K562 (cell line): ENCODE results near the gene CD300E. TPM values are rescaled to one million over a fixed set of nuclear protein-coding genes. Genes with fewer than 3 reads are reported as not detected.

Source experiments
- polyA plus RNA-seq, 8 experiments: library from polyadenylated mRNA; depleted of rRNA in 4 of 8; stranded (reverse) in 5 of 8; unstranded in 3 of 8; fragments of >200 nt; fragmentation: Nextera tagmentation in 2 of 8; fragmentation: Illumina TruSeq in 1 of 8; extraction: Ambion mirVana in 2 of 8; extraction: Trizol in 1 of 8; gene quantifications; 2 replicates each; pipeline versions ENCODE4 v1.2.1 to v1.2.3, GENCODE V29; 2011 to 2014; ENCODE audit warnings: inconsistent platforms in 1 of 8, missing spikeins in 1 of 8
- total RNA-seq, 7 experiments: library from RNA; depleted of rRNA in 6 of 7; stranded (reverse); fragments of >200 nt in 6 of 7; fragmentation: Illumina TruSeq in 2 of 7; extraction: Trizol in 2 of 7; gene quantifications; 2 replicates each; pipeline versions ENCODE4 v1.2.1 to v1.2.3, GENCODE V29; 2011 to 2021; ENCODE audit warnings: low replicate concordance in 1 of 7

Gene CD300E
- total and polyA plus RNA-seq, 9 of the 15 experiments (the other 6 are each of a cell fraction or from before 2014, with no cell fraction given) = not detected

Other genes starting within 250 kb of the CD300E start
Only the 7 nearest of the 12 such genes appear.
- gene CD300LB, start 92.3 kb downstream of the CD300E start, total RNA-seq (2014; rRNA removed) = not detected in 2 replicates
- gene CD300LB, start 92.3 kb downstream of the CD300E start, total RNA-seq (2014; rRNA removed; fragmentation: Illumina TruSeq; extraction: Trizol) = not detected in 2 replicates
- not detected in 2 replicates for gene CD300LB, start 92.3 kb downstream of the CD300E start, total RNA-seq (2015; rRNA removed; fragmentation: Illumina TruSeq; extraction: Trizol)
- not detected in 2 replicates for gene CD300LB, start 92.3 kb downstream of the CD300E start, total RNA-seq (2021)
- gene CD300LB, start 92.3 kb downstream of the CD300E start, polyA plus RNA-seq (2011; rRNA removed) = not detected in 2 replicates
- not detected in 2 replicates for gene CD300LB, start 92.3 kb downstream of the CD300E start, polyA plus RNA-seq (2014; fragmentation: Illumina TruSeq; extraction: Trizol)
- gene CD300LB, start 92.3 kb downstream of the CD300E start, polyA plus RNA-seq (2014; fragmentation: Nextera tagmentation; extraction: Ambion mirVana) = not detected
- not detected in 2 replicates for gene CD300LB, start 92.3 kb downstream of the CD300E start, polyA plus RNA-seq (2014; rRNA removed)
- not detected in 2 replicates for gene CD300C, start 77.6 kb downstream of the CD300E start, total RNA-seq (2014; rRNA removed)
- not detected in 2 replicates for gene CD300C, start 77.6 kb downstream of the CD300E start, total RNA-seq (2014; rRNA removed; fragmentation: Illumina TruSeq; extraction: Trizol)
- 0.23 TPM in 1 of 2 replicates, not detected in the other for gene CD300C, start 77.6 kb downstream of the CD300E start, total RNA-seq (2015; rRNA removed; fragmentation: Illumina TruSeq; extraction: Trizol)
- gene CD300C, start 77.6 kb downstream of the CD300E start, total RNA-seq (2021) = not detected in 2 replicates
- 0.04 TPM in 1 of 2 replicates, not detected in the other for gene CD300C, start 77.6 kb downstream of the CD300E start, polyA plus RNA-seq (2011; rRNA removed)
- 0.07 TPM in 1 of 2 replicates, not detected in the other for gene CD300C, start 77.6 kb downstream of the CD300E start, polyA plus RNA-seq (2014; fragmentation: Illumina TruSeq; extraction: Trizol)
- not detected for gene CD300C, start 77.6 kb downstream of the CD300E start, polyA plus RNA-seq (2014; fragmentation: Nextera tagmentation; extraction: Ambion mirVana)
- 0.16 TPM in 1 of 2 replicates, not detected in the other for gene CD300C, start 77.6 kb downstream of the CD300E start, polyA plus RNA-seq (2014; rRNA removed)
- not detected in 2 replicates for gene CD300H, start 56.2 kb downstream of the CD300E start, total RNA-seq (2014; rRNA removed)
- not detected in 2 replicates for gene CD300H, start 56.2 kb downstream of the CD300E start, total RNA-seq (2014; rRNA removed; fragmentation: Illumina TruSeq; extraction: Trizol)
- gene CD300H, start 56.2 kb downstream of the CD300E start, total RNA-seq (2015; rRNA removed; fragmentation: Illumina TruSeq; extraction: Trizol) = not detected in 2 replicates
- not detected in 2 replicates for gene CD300H, start 56.2 kb downstream of the CD300E start, total RNA-seq (2021)
- gene CD300H, start 56.2 kb downstream of the CD300E start, polyA plus RNA-seq (2011; rRNA removed) = not detected in 2 replicates
- not detected in 2 replicates for gene CD300H, start 56.2 kb downstream of the CD300E start, polyA plus RNA-seq (2014; fragmentation: Illumina TruSeq; extraction: Trizol)
- gene CD300H, start 56.2 kb downstream of the CD300E start, polyA plus RNA-seq (2014; fragmentation: Nextera tagmentation; extraction: Ambion mirVana) = not detected
- gene CD300H, start 56.2 kb downstream of the CD300E start, polyA plus RNA-seq (2014; rRNA removed) = not detected in 2 replicates
- gene CD300LD, start 31.5 kb downstream of the CD300E start, total RNA-seq (2014; rRNA removed) = not detected in 2 replicates
- not detected in 2 replicates for gene CD300LD, start 31.5 kb downstream of the CD300E start, total RNA-seq (2014; rRNA removed; fragmentation: Illumina TruSeq; extraction: Trizol)
- not detected in 2 replicates for gene CD300LD, start 31.5 kb downstream of the CD300E start, total RNA-seq (2015; rRNA removed; fragmentation: Illumina TruSeq; extraction: Trizol)
- gene CD300LD, start 31.5 kb downstream of the CD300E start, total RNA-seq (2021) = not detected in 2 replicates
- gene CD300LD, start 31.5 kb downstream of the CD300E start, polyA plus RNA-seq (2011; rRNA removed) = not detected in 2 replicates
- not detected in 2 replicates for gene CD300LD, start 31.5 kb downstream of the CD300E start, polyA plus RNA-seq (2014; fragmentation: Illumina TruSeq; extraction: Trizol)
- not detected for gene CD300LD, start 31.5 kb downstream of the CD300E start, polyA plus RNA-seq (2014; fragmentation: Nextera tagmentation; extraction: Ambion mirVana)
- gene CD300LD, start 31.5 kb downstream of the CD300E start, polyA plus RNA-seq (2014; rRNA removed) = not detected in 2 replicates
- gene CD300LF, start 89.2 kb upstream of the CD300E start, total RNA-seq (2014; rRNA removed) = not detected in 2 replicates
- gene CD300LF, start 89.2 kb upstream of the CD300E start, total RNA-seq (2014; rRNA removed; fragmentation: Illumina TruSeq; extraction: Trizol) = not detected in 2 replicates
- gene CD300LF, start 89.2 kb upstream of the CD300E start, total RNA-seq (2015; rRNA removed; fragmentation: Illumina TruSeq; extraction: Trizol) = not detected in 2 replicates
- gene CD300LF, start 89.2 kb upstream of the CD300E start, total RNA-seq (2021) = not detected in 2 replicates
- gene CD300LF, start 89.2 kb upstream of the CD300E start, polyA plus RNA-seq (2011; rRNA removed) = not detected in 2 replicates
- not detected in 2 replicates for gene CD300LF, start 89.2 kb upstream of the CD300E start, polyA plus RNA-seq (2014; fragmentation: Illumina TruSeq; extraction: Trizol)
- gene CD300LF, start 89.2 kb upstream of the CD300E start, polyA plus RNA-seq (2014; fragmentation: Nextera tagmentation; extraction: Ambion mirVana) = not detected
- not detected in 2 replicates for gene CD300LF, start 89.2 kb upstream of the CD300E start, polyA plus RNA-seq (2014; rRNA removed)
- gene RAB37, start 113.5 kb upstream of the CD300E start, total RNA-seq (2014; rRNA removed) = not detected in 2 replicates
- not detected in 2 replicates for gene RAB37, start 113.5 kb upstream of the CD300E start, total RNA-seq (2014; rRNA removed; fragmentation: Illumina TruSeq; extraction: Trizol)
- gene RAB37, start 113.5 kb upstream of the CD300E start, total RNA-seq (2015; rRNA removed; fragmentation: Illumina TruSeq; extraction: Trizol) = 0.11 and 0.23 TPM in 2 replicates
- 0.27 TPM in 1 of 2 replicates, not detected in the other for gene RAB37, start 113.5 kb upstream of the CD300E start, total RNA-seq (2021)
- 0.03 and 0.21 TPM in 2 replicates for gene RAB37, start 113.5 kb upstream of the CD300E start, polyA plus RNA-seq (2011; rRNA removed)
- gene RAB37, start 113.5 kb upstream of the CD300E start, polyA plus RNA-seq (2014; fragmentation: Illumina TruSeq; extraction: Trizol) = 0.04 and 0.12 TPM in 2 replicates
- under 1 TPM in 1 of 2 experiments, not detected in 1; 0.03 TPM for gene RAB37, start 113.5 kb upstream of the CD300E start, polyA plus RNA-seq (2014; fragmentation: Nextera tagmentation; extraction: Ambion mirVana)
- not detected in 2 replicates for gene RAB37, start 113.5 kb upstream of the CD300E start, polyA plus RNA-seq (2014; rRNA removed)
- 35.5 and 51.8 TPM in 2 replicates for gene NHERF1, start 124.9 kb upstream of the CD300E start, total RNA-seq (2014; rRNA removed)
- gene NHERF1, start 124.9 kb upstream of the CD300E start, total RNA-seq (2014; rRNA removed; fragmentation: Illumina TruSeq; extraction: Trizol) = 23.8 and 30.5 TPM in 2 replicates
- 38.9 and 40.2 TPM in 2 replicates for gene NHERF1, start 124.9 kb upstream of the CD300E start, total RNA-seq (2015; rRNA removed; fragmentation: Illumina TruSeq; extraction: Trizol)
- 79.9 and 88.0 TPM in 2 replicates for gene NHERF1, start 124.9 kb upstream of the CD300E start, total RNA-seq (2021)
- gene NHERF1, start 124.9 kb upstream of the CD300E start, polyA plus RNA-seq (2011; rRNA removed) = 36.9 and 45.6 TPM in 2 replicates
- 64.8 and 78.7 TPM in 2 replicates for gene NHERF1, start 124.9 kb upstream of the CD300E start, polyA plus RNA-seq (2014; fragmentation: Illumina TruSeq; extraction: Trizol)
- 10 to 100 TPM; 11.4 to 20.6 TPM for gene NHERF1, start 124.9 kb upstream of the CD300E start, polyA plus RNA-seq (2014; fragmentation: Nextera tagmentation; extraction: Ambion mirVana)
- 44.9 and 50.1 TPM in 2 replicates for gene NHERF1, start 124.9 kb upstream of the CD300E start, polyA plus RNA-seq (2014; rRNA removed)